ENCODE results near the gene HTR2B.

DNA sequence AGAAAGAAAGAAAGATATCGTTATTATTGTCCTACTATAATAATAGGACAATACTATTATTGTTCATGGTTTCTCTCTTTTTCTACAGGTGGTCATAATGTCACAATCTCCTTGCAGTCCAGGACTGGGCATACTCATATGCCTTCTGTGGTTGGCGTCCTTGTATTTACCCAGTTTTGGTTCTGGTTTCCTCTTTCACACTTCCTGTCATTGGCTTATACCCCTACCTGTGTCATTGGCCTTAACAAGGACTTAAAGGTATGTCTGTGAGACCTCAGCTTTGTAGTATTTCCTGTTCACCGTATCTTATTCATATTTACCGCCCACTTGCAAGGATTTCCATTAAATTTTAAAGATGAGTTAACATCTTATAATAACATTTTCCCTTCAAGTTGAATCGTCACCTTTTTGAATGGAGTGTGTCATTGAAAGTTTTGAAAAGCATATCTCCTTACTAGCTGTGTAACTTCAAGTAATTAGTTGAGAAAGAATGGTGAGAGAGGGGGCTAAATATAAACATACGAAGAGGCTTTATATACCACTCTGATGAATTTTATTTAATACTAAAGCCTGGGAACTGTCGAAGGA lies 36.5 kb upstream of the HTR2B start:
- TF ChIP-seq EZH2 (IDR thresholded peaks at IDR 0.05; ENCODE audit: insufficient read depth, poor library complexity, severe bottlenecking) (no peak), EZH2phosphoT487 (IDR thresholded peaks at IDR 0.05; ENCODE audit: insufficient read depth, low read depth) (no peak)

Measured in GM23248 (cell line).